GM12891 (cell line): ENCODE results near the gene ADAM21. TPM values are rescaled to one million over a fixed set of nuclear protein-coding genes. Genes with fewer than 3 reads are reported as not detected.
A peak's percentile ranks its signal among the peaks of the same experiment; 100 is the strongest.
"Not testable (repeated sequence)": the region's sequence is repeated elsewhere in the genome, so short reads cannot be mapped to it uniquely, and the experiment has no call there.

Experiments used
- DNase-seq: peaks from one replicate; pipeline ENCODE4 v3.0.0; 2011; ENCODE audit warnings: low spot score; ENCODE audit not compliant: insufficient read length
- FAIRE-seq: peaks from 2 replicates; lab custom pipeline; 2011; peaks lifted over from hg19 to GRCh38; lab: Jason Lieb, UNC
- PAX5 ChIP-seq: IDR thresholded peaks from 2 replicates; pipeline ENCODE4 v1.6.1; 2011; ENCODE audit warnings: low read length, moderate library complexity, mild to moderate bottlenecking; ENCODE audit not compliant: insufficient read depth, severe bottlenecking
- POLR2A ChIP-seq: IDR thresholded peaks from 2 replicates; pipeline ENCODE4 v1.6.1; 2011; ENCODE audit warnings: low read depth, low read length, control low read depth
- POLR2AphosphoS5 ChIP-seq: IDR thresholded peaks from 2 replicates; pipeline ENCODE4 v1.6.1; 2011; ENCODE audit warnings: low read depth, low read length, control low read depth
- POU2F2 ChIP-seq: IDR thresholded peaks from 2 replicates; pipeline ENCODE4 v1.6.1; 2011; ENCODE audit warnings: low read depth, mild to moderate bottlenecking, control low read depth, low read length, moderate library complexity
- SPI1 ChIP-seq: IDR thresholded peaks from 2 replicates; pipeline ENCODE4 v1.6.1; 2011; ENCODE audit warnings: low read depth, low read length, control low read depth
- TAF1 ChIP-seq: IDR thresholded peaks from 2 replicates; pipeline ENCODE4 v1.6.1; 2011; ENCODE audit warnings: low read depth, low read length, control low read depth
- polyA plus RNA-seq: library from polyadenylated mRNA; unstranded; fragments of >200 nt; gene quantifications from one replicate; pipeline ENCODE4 v1.2.1, GENCODE V29; 2012; ENCODE audit warnings: low read depth, missing spikeins, inconsistent platforms; ENCODE audit not compliant: missing spikeins

Gene ADAM21
- polyA plus RNA-seq, result 0.19 TPM

DNA sequence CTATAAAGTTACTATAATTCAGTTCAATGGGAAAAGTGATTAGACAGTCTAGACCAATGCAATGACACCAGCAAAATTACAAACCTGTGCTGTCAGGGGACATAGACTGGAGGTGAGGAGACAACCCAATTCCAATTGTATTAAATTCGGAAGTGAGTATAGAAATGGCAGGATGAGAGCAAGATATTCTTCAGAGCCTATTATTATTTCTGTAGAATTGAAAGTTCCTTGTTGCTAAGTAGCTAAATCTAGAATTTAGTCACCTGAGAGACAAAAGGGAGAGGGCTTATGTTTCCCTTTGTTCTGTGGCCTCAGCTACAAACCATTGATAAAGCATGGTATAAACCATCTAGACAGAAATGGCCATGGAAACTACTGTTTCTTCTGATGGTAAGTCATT lies at the start of gene ADAM21:
Gene ADAM21, plus strand, starts transcription at position 301 of the 400 bp plus-strand sequence. CDS start 5,326 bp downstream, outside the sequence.
- DNase-seq (no peak), FAIRE-seq (no peak)
- TF ChIP-seq TAF1, result no peak
- no peak for TF ChIP-seq POU2F2
- no peak for TF ChIP-seq POLR2AphosphoS5
- no peak for TF ChIP-seq PAX5
- no peak for TF ChIP-seq POLR2A
- no peak for TF ChIP-seq SPI1

DNA sequence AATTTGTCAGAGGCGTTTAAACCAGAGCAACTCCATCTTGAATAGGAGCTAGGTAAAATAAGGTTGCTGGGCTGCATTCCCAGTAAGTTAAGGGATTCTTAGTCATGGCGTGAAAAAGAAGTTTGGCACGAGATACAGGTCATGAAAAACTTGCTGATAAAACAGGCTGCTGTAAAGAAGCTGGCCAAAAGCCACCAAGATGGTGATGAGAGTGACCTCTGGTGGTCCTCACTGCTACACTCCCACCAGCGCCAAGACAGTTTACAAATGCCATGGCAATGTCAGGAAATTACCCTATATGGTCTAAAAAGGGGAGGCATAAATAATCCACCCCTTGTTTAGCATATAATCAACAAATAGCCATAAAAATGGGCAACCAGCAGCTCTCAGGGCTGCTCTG lies 48.6 kb upstream of the ADAM21 start:
- FAIRE-seq, DNase-seq: not testable (repeated sequence)

DNA sequence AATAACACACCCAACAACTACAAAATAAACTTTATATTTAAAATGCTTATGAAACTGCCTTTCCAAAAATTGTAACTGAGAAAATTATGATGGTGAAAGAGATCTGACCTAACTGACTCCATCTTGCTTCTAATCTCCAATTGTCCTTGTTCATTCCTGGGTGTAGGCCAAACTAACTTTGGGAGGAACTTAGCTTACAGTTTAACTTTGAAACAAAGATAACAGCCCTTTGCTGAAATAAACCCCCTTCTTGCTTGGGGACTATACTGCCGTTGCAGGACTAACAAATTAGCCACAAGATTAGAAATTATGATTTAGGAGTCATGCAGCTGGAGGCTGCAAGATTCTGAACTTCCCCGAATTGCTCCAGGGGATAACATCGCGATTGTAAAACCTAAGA lies 45.8 kb upstream of the ADAM21 start:
- not testable (repeated sequence) for DNase-seq, FAIRE-seq

DNA sequence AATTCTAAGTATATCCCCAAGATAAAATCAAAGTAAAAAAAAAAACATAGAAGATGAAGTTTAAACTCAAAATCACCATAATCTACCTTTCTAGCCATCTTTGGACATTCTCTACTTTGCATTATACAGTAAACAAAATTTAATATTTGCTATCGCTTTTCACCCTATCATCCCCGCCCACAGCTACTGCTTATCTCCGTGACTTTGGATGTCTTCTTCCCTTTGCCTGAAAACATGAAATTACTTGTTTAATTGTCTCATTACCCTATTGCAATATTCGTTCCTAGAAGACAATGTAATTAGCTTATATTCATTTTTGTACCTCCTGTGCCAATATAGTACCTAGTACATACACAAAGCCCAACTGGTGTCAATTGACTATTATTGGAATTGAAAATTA lies 44.4 kb upstream of the ADAM21 start:
- TF ChIP-seq POLR2A (no peak), SPI1 (no peak), TAF1 (no peak), POLR2AphosphoS5 (no peak), PAX5 (no peak)
- DNase-seq, result no peak
- FAIRE-seq, result no peak

DNA sequence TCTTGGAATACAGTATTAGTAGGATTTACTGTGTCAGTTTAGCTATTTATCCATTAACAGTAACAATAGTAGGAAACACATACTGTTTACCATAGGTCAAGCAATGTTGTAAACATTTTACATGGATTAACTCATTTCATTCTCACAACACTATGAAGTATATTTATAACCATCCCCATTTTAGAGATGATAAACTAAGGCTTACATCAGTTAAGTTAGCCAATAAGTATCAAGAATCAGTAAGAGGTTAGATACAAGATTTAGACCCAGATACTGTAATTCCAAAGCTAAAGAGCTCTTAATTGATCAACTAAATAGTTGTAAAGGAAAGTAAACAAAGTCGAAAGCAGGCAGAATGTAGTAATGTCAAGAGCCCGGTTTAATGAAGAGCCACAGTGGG lies 36.2 kb upstream of the ADAM21 start:
- TF ChIP-seq TAF1 (no peak), POU2F2 (no peak), SPI1 (no peak), POLR2AphosphoS5 (no peak), POLR2A (no peak), PAX5 (no peak)
- DNase-seq, result no peak
- FAIRE-seq, result no peak

DNA sequence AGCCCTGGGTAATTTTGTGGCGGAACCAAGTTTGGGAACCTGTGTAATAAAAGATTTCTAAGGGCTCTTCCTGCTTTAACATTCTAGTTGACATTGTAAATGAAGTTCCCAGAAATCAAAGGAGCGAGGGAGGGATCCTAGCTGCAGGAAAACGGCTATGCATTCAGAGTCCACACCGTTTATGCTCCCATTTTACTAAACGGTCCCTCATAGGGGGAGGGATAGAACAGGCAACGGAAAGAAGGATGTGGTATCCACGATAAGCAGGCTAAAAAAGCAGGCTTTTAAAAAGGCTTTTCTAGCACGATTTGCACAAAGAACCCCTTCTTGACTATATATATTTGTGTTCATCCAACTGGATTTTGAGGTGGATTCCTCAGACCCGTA lies 35.6 kb upstream of the ADAM21 start:
- DNase-seq (no peak), FAIRE-seq (no peak)
- TF ChIP-seq POU2F2 (no peak), SPI1 (no peak), PAX5 (no peak), POLR2A (no peak), POLR2AphosphoS5 (no peak), TAF1 (no peak)

DNA sequence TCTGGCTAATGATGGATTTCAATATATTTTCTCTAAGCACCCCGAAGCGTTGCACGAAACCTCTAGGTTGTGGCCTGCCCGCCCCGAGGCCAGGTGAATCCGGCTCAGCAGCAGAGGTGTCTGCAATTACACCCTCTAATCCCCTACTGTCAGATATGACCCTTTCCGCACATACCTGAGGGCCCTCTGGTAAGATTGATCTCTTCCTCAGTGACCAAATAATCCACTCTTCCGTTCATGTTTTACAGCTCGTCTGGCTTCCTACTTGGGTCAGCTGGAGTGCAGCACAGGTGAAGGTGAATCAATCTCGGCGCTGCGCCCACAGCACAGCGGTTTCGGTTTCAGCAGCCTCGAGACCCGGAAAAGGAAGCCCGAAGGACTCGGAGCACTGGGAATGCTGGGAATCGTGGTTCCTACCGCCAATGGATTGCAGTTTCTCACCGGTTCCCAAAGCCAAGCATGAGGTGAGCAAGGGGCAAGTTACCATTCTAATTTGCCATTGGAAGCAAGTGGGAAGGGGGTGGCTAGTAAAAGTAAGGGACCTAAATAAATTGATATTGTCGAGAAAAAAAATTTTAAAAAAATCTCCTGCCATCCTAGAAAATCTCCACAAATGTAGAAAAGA lies 35.1 kb upstream of the ADAM21 start, which contains the start of gene SYNJ2BP:
Gene SYNJ2BP, minus strand, starts transcription at position 366 of the 625 bp plus-strand sequence. Its CDS starts 127 bp downstream, at position 239.
- no peak for TF ChIP-seq POLR2AphosphoS5
- no peak for TF ChIP-seq TAF1
- TF ChIP-seq POU2F2, result no peak
- TF ChIP-seq POLR2A, result no peak
- no peak for TF ChIP-seq PAX5
- no peak for TF ChIP-seq SPI1
- DNase-seq (peak; percentile 22), FAIRE-seq (peak; percentile 95)

DNA sequence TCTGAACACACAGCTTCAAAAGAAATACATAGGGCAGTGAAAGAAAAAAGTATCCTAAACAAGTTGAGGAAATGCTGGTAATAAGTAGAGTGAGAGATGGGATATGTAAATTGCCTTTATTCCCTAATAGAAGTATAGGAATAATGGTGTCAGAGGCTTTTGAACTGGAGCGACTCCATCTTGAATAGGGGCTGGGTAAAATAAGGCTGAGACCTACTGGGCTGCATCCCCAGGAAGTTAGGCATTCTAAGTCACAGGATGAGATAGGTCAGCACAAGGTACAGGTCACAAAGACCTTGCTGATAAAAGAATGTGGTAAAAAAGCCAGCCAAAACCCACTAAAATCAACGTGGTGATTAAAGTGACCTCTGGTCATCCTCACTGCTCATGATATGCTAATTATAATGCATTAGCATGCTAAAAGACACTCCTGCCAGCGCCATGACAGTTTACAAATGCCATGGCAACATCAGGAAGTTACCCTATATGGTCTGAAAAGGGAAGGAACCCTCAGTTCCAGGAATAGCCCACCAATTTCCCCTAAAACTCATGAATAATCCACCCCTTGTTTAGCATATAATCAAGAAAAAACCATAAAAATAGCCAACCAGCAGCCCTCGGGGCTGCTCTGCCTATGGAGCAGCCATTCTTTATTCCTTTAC lies 32.6 kb upstream of the ADAM21 start:
- not testable (repeated sequence) for FAIRE-seq, DNase-seq

DNA sequence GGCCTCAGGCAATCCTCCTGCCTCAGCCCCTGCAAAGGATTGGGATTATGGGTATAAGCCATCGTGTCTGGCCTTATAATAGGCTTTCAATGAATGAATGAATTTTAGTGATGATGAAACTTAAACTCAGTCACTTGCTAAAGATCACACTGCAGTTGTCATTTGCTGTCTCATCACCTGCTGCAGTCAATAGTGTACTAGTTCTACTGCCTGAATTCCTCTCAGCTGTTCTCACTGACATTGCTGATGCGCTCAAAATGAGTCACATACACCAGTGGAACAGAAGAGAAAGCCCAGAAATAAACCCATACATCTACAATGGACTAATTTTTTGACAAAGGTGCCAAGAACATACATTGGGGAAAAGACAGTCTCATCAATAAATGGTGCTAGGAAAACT lies 29.4 kb upstream of the ADAM21 start:
- DNase-seq (no peak), FAIRE-seq (no peak)
- TF ChIP-seq POLR2A (no peak), POU2F2 (no peak), POLR2AphosphoS5 (no peak), TAF1 (no peak), PAX5 (no peak), SPI1 (no peak)

DNA sequence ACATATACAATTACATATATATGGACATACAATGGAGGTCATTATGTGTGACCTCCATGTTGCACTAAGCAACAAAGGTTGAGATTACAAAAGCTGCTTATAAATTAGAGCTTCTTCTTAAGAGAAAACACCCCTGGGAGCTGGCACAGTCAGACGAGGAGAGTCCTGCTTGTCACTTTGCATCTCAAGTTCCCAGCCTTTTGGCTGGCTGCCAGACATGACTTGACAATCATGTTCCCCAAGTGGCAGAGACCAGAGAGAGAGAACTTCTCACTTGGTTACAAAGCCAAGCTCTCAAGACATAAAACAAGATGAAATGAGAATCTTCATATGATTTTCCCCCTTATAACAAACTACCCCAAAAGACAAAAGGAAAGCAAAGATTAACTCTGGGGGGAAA lies 26.6 kb upstream of the ADAM21 start:
- no peak for DNase-seq
- TF ChIP-seq SPI1 (no peak), PAX5 (no peak), POU2F2 (no peak), POLR2AphosphoS5 (no peak), TAF1 (no peak), POLR2A (no peak)
- FAIRE-seq, result no peak

DNA sequence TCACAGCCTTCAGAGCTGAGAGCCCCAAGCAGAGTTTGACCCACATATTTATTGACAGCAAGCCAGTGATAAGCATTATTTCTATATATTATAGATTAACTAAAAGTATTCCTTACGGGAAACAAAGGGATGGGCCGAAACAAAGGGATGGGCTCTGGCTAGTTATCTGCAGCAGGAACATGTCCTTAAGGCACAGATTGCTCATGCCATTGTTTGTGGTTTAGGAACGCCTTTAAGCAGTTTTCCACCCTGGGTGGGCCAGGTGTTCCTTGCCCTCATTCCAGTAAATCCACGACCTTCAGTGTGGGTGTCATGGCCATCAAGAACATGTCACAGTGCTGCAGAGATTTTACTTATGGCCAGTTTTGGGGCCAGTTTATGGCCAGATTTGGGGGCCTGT lies 25.4 kb upstream of the ADAM21 start:
- DNase-seq, FAIRE-seq: not testable (repeated sequence)

DNA sequence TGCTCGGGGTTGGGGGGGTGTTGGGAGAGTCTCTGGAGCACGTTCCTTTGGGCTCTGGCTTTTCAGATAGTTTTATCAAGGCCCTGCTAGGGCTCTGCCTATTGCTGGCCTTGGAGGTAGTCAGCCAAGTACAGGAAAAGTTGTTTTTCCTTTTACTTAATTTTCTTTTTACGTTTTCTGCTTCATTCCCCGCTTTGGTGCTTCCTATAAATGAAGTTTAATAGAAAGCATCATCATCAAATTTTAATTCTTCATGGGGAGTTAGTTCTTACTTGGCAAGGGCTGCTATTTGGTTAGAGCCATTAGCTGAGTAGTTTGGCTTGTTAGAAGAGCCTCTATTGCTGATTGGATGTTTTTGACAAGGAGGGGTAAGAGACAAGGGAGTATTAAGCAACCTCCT lies 15.1 kb upstream of the ADAM21 start:
- DNase-seq (no peak), FAIRE-seq (no peak)
- TF ChIP-seq PAX5 (no peak), TAF1 (no peak), POLR2A (no peak), SPI1 (no peak), POLR2AphosphoS5 (no peak), POU2F2 (no peak)
